Cardiac fibroblast (primary cell): ENCODE measurements around the gene PLOD1.
A peak's percentile ranks its signal among the peaks of the same experiment; 100 is the strongest.

Source experiments
- DNase-seq, 2 donors: peaks; one replicate each; pipeline versions ENCODE4 v3.0.0 to v3.0.0-alpha.2; 2010; ENCODE audit warnings: low read depth in 2 of 2
- H3K4me3 ChIP-seq, 2 donors: replicated peaks in 1 of 2; 1 replicate in 1 of 2; 2 replicates in 1 of 2; pipeline ENCODE4 v1.5.1; 2011; ENCODE audit warnings: low read depth in 2 of 2, low read length in 2 of 2, mild to moderate bottlenecking in 2 of 2, moderate library complexity in 1 of 2
- CTCF ChIP-seq: IDR thresholded peaks from one replicate; pipeline ENCODE4 v1.5.1; 2011; ENCODE audit warnings: low read depth, mild to moderate bottlenecking, low read length, inconsistent platforms

The PLOD1 gene

GRCh38 chr1:11997081-11997850 lies 62.7 kb downstream of the PLOD1 start:
- TF ChIP-seq CTCF = no peak
- no peak overlapping the region for H3K4me3 ChIP-seq
- DNase-seq = no peak

DNA sequence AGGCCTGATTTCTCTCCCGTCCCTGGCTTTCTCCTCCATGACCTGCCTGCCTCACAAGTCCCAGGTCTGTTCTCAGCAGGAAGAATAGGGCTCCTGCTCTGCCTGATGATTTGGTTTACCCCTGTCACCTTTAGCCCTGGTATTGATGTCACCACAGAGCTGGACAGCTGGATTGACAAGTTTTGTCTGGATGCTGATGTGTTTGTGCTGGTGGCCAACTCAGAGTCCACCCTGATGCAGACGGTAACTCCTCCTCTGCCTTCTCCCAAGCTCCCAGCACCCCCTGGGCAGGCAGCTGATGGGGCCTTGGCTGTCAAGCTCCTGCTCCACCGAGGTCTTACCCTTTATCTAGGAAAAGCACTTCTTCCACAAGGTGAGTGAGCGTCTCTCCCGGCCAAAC lies 64.1 kb downstream of the PLOD1 start:
- no peak for DNase-seq
- no peak overlapping the region for H3K4me3 ChIP-seq
- no peak for TF ChIP-seq CTCF

DNA sequence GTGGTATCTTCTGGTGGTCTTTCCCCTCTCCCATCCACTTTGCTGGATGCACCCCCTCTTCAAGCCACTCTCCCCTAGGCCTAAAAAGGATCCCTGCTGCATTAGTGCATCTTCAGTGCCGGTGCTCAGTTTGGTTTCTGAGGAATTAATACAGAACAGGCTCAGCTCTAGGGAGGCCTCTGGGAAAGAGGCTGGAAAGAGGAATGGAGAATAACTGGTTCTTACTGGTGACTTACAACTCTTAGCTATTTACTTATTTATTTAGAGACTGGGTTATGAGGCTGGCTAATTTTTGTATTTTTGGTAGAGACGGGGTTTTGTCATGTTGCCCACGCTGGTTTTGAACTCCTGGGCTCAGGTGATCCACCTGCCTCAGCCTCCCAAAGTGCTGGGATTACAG lies 64.7 kb downstream of the PLOD1 start:
- DNase-seq = no peak
- TF ChIP-seq CTCF = no peak
- H3K4me3 ChIP-seq = no peak overlapping the region

DNA sequence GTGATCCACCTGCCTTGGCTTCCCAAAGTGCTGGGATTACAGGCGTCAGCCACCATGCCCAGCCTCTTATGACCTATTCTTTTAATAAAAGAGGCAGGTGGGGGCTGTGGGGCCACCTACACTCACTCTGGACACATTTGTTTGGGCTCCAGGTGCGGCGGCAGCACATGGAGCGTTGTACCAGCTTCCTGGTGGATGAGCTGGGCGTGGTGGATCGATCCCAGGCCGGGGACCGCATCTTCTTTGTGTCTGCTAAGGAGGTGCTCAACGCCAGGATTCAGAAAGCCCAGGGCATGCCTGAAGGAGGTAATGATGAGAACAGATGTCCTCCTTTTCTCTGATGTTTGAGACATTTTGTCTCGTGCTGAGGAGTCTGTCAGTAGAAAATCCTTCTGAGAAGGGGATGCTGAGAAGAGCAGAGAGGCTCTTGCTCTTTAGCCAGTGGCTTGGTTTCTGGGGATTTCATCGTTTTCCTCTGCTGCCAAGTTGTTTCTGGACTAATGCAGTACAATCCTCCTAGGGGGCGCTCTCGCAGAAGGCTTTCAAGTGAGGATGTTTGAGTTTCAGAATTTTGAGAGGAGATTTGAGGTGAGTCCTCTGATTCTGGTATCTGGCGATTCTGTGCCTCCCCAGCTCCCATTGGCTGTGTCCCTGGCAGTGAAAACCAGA lies 66.9 kb downstream of the PLOD1 start:
- TF ChIP-seq CTCF = peak; percentile 67
- H3K4me3 ChIP-seq = no peak overlapping the region
- peak; percentile 73 to 76 for DNase-seq

DNA sequence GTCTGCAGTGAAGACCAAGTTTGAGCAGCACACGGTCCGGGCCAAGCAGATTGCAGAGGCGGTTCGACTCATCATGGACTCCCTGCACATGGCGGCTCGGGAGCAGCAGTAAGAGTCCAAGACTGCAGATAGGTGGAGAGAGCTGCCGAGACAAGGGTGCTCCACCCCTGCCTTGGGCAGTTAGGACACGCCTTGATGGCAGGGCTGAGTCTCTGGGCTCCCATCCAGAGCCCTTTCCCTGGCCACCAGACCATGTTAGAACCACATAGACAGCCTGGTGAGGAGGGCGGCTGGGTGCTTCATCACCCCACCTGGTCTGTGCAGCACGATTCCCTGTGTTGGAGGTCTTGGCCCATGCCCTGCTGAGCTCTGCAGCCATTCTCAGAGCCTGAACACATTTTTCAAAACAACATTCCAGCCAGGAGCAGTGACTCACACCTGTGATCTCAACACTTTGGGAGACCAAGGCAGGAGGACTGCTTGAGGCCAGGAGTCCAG lies 67.5 kb downstream of the PLOD1 start:
- peak in 1 of 2 donors; percentile 40 for DNase-seq
- TF ChIP-seq CTCF = no peak
- no peak overlapping the region for H3K4me3 ChIP-seq

DNA sequence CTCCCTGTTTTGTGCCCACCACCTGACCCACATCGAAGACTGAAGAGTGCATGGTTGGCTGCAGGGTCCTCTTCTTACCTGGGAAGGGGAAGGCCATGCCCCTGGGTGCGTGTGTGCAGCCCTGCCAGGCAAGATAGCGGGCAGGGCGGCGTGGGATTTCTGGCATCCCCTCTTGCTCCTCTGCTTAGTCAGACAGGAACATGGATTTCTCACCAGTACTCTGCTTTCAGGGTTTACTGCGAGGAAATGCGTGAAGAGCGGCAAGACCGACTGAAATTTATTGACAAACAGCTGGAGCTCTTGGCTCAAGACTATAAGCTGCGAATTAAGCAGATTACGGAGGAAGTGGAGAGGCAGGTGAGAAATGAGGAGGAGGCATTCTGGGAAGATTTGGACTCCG lies 69.2 kb downstream of the PLOD1 start:
- no peak overlapping the region for H3K4me3 ChIP-seq
- no peak for DNase-seq
- TF ChIP-seq CTCF = no peak
